HG02970 (cell line): ENCODE results near the gene FAAH.

ENCODE experiments used
- ATAC-seq: cut with Tn5 transposase; IDR thresholded peaks from one replicate; pipeline ENCODE4 v1.9.1; 2021; ENCODE audit warnings: mild to moderate bottlenecking, moderate library complexity, moderate number of reproducible peaks; ENCODE audit not compliant: unreplicated experiment, low FRiP score

Gene FAAH

DNA sequence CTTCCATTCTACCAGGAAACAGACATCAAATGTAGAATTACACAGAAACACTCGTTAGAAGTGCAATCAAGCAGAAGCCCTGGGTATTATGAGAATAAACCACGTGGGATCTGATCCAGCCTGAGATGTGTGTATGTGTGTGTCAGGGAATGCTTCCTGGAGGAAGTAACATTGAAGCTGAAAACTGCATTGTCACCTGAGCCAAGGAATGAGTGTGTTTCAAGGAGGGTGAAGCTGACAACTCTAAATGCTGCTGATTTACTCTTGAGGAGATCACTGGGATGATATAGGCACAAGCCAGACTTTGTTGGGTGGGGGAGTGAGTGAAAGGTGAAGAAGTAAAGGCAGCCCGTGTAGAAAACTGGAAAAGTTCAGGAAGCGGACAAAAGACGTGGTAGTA lies 27.6 kb downstream of the FAAH start:
- no peak for ATAC-seq

DNA sequence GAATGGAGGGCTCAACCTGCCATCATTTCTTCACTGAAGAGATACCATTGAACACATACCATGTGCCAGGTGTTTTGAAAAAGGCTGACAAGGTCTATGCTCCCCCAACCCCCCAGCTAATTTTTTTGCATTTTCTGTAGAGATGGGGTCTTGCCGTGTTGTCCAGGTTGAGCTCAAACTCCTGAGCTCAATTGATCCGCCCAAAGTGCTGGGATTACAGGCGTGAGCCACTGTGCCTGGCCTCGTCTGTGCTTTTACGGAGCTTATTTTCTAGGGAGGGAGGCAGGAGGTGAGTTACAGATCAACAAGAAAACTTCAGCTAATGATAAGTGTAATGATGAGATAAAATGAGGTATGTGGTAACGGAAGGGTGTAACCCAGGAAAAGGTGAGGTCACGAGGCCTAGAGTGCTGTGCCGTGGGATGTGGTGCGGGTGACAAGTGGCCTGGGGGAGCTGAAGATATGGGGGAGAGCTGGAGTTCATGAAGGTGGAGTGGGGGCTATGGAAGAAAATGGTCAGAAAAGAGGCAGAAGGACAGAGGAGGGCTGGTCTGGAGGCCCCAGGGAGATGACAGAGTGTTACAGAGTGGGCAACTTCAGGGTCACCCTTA lies 28.2 kb downstream of the FAAH start:
- no peak for ATAC-seq

GRCh38 chr1:46423574-46424240 lies 29.6 kb downstream of the FAAH start:
- no peak for ATAC-seq

DNA sequence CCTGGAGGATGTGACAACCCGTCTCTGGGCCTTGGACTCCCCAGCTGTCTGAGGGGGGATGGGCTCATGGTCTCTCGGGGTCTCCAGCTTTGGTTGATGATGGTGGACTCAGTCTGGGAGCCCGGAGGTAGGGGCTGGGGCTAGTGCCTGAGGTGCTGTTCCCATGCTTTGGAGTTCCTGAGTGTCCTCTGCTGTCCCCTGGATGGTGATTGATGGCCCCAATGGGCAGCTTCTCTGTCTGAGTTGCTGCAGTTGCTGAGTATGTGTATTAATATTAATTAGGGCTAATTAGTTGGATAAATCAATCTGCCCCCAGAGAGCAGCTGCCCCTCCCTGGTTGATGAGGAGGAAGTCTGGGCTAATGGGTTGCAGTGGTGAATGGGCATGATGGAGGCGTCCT lies 30.6 kb downstream of the FAAH start:
- no peak for ATAC-seq

DNA sequence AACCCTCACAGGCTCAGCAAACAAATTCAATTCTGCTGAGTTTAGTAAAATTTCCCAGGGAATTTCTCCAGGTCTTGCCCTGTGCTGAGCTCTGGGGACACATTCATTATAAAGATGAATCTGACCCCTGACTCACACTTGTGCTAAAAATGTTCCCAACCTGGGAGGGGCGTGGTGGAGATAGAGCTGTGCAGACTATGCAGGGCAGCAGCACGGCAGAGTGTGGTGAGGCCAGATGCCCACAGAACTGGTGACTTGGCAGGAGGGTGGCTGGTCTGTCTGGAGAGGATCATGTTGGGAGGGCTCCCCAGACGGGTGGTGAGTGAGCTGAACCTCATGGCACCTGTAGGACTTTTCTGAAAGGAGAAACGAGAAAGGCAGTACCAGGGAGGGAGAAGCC lies 31.6 kb downstream of the FAAH start:
- no peak for ATAC-seq

DNA sequence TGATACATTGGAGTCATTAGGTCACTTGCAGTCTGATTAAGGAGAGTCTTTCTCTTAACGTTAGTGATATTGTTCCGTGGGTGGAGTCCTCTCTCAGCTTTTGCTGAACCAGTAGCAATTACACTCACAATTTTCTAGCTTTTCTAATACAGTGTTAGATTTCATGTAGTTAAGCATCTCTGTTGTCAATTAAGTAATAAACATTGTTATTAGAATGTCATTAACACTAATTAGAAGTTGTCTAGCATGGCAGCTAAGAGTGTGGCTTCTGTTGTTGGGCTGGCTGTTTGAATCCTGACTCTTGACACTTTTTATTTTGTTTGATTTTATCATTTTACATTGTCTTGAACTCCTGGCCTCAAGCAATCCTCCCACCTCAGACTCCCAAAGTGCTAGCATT lies 33.4 kb downstream of the FAAH start:
- no peak for ATAC-seq

DNA sequence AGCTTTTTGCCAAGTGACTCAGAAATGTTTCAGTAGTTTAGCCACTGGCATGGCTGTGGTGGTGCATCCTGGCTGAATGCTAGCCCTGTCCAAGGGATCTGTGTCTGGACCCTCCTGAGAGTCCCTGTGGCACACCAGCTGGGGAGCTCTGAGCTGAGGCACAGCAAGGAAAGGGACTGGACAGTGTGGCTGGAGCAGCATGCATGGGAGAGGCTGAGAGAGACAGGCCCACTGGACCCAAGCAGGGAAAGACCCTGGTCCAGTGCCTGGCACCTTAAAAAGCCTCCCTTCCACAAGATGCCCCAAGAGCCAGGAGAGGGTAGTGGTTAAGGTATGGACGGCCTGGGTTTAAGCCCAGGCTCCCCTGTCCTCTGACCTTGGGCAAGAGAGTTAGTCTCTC lies 35.3 kb downstream of the FAAH start:
- no peak for ATAC-seq

DNA sequence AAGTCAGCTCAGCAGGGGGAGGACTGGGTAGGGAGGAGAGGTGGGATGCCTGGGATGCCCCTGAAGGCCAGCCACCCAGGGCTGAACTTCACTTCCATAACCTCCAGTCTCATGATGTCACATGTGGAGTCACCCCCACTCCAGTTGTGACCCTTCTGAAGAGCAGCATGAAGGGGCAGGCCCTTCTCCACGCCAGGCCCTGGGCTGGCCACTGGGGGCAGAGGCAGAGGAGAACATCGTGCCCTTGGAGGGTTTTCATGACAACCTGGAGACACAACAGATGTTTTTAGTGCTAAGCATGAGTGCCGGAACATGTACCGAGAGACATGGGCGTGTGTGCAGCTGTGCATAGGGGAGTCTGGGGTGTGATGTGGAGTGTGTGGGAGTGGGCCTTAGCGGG lies 37.6 kb downstream of the FAAH start:
- no peak for ATAC-seq

DNA sequence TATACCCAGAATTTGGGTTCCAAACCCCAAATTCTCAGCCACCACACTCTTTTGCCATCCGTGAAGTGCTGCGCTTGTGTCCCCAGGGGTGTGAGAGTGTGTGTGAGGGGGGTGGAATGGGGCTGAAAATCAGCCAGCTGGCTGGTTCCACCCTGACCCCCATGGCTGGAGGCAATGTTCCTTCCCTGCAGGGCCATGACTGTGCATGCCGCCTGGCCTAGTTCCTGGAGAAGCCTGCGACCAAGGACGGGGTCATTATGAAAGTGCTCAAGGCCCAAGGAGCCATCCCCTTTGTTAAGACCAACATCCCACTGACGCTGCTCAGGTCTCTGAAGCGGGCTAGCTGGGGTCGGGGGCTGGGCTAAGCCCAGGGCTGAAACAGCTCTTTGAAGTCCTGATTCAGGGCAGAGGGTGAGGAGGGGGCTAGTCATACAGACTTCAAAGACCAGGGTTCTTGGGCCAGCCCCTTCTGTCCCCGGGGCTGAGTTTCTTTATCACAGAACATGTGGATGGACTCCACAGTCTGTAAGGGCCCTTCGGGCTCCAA lies 38.7 kb downstream of the FAAH start:
- ATAC-seq, result no peak

GRCh38 chr1:46434358-46434757 lies 40.2 kb downstream of the FAAH start:
- no peak for ATAC-seq

DNA sequence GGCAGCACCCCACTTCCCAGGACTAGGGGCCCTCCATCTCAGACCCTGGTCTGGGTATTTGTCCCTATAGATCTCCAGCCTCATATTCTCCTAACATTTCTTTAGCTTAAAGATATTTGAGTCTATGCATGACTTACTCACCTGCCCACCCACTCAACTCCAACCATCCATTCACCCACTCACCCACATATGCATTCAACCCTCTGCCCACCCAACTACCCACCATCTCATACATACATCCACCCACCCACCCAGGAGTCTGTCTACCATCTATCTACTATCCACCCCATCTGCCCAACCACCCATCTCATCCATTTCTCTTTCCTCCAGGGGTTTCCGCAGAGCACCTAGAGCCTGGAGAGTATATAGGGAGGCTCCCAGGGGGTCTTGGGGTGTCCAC lies 42.7 kb downstream of the FAAH start:
- no peak for ATAC-seq

DNA sequence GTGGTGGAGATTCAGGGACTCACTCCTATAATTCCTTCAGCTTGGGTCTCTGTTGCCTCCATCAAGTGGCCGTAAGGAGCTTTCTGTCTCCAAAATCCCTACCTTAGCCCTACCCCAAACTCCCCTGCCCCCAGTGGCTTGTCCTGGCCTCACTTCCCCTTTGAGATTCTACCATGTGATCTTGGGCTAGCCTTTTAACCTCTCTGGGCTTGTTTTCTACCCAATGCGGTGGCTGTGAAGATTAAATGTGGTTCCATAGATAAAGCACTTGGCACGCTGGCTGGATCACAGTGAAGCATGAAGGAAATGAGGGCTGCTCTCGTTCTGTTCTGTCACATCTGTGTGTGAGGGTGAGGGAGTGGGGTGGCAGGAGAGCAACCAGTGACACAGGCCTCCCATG lies 43.6 kb downstream of the FAAH start:
- ATAC-seq, result no peak

- ATAC-seq, result no peak
These were observed 44.2 kb downstream of the FAAH start for GRCh38 chr1:46438346-46438745.

- ATAC-seq, result no peak
These were observed 46.4 kb downstream of the FAAH start for GRCh38 chr1:46440478-46440877.

DNA sequence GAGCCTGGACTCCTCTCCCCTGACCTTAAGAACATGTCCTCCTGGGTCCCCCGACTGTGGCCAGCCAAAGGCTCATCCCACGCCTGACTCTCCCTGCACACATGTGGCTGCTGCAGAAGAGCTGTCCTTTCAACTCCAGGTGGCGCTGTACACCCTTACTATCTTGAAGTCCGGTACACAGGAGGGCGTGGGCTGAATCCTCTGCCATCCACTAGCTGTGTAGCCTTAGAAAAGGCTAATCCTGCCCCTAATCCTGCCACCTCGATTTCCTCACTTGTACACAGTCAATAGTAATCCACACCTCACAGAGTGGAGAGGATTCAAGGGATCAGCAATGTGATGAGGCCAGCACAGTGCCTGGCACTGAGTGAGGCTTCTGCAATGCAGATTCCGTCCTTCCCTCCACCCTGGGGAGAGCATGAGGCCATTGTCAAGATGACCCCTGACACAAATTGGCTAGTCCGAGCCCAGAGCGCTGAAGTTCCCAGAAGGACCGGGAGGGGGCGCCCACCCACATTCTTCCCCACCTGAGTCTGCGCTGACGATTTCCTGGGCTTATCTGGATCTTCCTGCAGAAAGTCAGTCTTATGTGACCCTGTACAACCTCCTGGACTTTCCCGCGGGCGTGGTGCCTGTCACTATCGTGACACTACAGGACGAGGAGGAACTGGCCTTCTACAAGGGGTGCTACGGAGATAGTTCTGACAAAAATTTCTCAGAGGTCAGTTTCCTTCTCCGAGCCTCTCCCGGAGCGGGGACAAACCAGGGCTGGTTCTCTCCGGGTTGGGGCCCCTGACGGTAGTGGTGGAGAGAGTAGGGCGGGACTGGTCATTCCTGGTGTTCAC lies 48.4 kb downstream of the FAAH start:
- no peak for ATAC-seq

GRCh38 chr1:46444466-46444865 lies 50.3 kb downstream of the FAAH start:
- no peak for ATAC-seq

- ATAC-seq, result no peak
These were observed 51.7 kb downstream of the FAAH start for GRCh38 chr1:46445773-46446256.

GRCh38 chr1:46446646-46447498 lies 52.8 kb downstream of the FAAH start:
- ATAC-seq, result no peak

DNA sequence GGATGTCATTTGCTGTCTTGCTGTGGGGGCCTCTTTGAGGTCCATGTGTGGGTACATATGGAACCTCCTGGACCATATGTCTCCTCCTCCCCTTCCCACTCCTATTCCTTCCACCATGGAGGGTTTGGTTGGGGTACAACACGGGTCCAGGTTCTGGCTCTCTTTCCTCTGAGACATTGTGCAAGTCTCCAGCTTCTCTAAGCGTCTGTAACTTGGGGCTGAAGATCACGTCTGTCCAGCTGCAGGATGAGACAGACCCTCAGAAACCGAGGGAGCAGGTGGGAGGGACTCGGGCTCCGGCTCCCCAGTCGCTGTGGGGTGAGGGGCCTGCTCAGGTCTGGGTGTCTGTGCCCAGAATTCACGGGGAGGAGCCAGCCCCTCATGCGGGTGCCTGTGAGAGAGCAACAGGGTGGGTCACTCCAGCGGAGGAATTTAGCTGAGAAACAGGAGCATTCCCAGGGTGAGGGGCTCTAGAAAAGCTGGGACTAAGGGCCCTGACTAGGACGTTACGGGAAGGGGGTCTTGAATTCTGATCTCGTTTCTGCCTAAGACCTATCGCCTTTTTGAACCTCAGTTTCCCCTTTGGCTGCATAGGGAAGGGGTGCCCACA lies 53.5 kb downstream of the FAAH start:
- no peak for ATAC-seq
